GM21390 (cell line): Measurements from ENCODE around the gene HOXB5.

Source experiments
- ATAC-seq: cut with Tn5 transposase; IDR thresholded peaks from one replicate; pipeline ENCODE4 v1.9.1; 2021; ENCODE audit not compliant: unreplicated experiment

HOXB5 gene

DNA sequence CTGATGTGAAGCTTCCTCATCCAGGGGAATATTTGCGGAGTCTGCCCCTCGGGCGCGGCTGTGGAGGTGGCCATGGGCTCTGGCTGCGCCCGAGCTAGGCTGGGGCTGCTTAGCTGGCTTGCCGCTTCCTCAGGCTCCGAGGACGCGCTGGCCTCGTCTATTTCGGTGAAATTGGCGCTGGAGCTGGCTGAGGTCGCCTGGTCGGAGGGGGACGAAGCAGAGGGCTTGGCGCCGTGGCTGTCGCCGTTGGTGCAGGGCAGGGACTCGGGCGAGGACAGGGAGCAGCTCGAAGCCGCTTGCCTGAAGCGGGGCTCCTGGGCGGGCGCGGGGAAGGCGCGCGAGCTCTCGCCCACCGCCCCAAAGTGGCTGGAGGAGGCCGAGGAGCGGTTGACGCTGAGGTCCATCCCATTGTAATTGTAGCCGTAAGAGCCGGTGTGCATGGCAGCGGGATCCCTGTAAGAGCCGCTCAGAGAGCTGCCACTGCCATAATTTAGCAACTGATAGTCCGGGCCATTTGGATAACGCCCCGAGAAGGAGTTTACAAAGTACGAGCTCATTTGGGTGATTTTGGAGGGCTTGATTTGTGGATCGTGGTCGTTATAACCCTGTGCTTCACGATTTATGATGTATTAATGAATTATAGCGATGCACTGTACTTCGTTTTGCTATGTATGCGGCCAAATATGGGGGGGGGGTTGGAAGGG is at the start of gene HOXB5:
Gene HOXB5, minus strand, starts transcription at position 654 of the 704 bp plus-strand sequence. Its CDS starts 97 bp downstream, at position 557.
- ATAC-seq, result no peak

DNA sequence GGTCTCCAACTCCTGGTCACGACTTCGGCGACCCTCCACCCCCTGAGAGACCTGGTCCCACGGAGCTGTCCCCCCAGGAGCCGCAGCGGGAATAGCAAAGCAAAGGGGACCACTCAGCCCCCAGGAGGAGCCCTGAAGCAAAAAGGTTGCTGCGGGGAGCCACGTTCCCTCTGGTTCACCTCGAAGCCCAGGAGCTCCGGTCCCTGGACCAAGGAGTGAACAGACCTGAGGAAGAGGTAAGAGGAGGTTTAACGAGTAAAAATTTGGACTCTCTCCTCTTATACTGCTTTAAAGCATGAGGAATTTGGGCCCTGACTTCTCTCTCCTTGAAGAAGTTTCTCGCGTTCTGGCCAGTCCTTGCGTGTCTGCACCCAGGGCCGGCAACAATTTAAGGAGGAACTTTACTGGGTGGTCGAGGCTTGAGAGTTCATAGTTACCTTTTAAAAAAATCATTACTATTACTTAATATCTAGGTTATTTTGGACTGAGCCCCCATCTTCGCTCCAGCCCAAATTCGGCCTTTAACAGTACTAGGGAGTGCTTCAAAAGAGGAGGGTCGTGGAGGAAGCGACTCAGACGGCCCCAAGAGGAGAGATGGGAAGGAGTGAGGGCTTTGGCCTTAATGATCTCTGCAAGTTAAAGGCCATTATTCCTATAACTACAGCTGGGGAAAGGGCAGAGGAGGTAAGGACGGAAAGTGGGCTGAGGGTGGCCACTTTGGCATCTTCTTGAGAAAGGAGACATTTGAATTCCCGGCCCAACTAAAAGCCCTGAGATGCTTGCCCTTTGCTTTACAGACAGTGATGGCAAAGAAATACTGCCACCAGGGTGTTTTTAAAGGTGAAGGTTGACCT is 49.5 kb upstream of the HOXB5 start:
- ATAC-seq, result no peak

DNA sequence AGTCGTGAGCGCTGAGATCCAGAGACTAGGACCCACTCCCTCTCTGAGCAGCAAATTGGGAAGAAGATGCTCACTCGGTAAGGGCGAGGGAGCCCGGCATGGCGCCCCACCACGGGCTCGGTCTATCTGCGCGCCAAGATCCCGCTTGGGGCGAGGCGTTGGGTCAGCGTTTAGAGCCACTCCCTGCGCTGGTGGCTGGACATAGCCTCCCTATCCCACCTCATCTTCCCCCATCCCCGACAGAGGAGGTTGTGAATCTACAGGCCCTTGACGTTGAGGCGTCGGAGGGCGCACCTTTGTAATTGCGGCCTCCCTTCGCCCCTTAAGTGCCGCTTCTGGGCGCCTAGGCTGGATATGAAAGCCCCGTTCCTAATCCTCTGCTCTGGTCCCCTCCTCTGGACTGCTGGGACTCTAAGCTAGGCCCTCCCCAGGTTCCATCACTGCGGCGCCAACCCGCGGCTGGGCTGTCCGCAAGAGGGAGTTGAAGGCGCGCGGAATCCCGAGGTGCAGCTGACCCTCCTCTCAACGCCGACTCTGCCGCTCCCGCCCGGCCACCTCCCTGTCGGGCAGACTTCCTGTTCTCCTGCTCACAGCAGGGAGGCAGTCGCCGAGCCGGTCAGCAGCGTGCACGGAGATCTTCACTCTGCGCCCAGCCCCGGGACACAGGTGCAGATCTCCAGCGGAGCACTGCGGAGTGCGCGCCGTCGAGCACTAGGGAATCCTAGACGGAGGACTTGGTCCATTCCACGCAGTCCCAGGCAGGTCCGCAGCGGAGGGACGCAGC is 48.7 kb upstream of the HOXB5 start:
- no peak for ATAC-seq

DNA sequence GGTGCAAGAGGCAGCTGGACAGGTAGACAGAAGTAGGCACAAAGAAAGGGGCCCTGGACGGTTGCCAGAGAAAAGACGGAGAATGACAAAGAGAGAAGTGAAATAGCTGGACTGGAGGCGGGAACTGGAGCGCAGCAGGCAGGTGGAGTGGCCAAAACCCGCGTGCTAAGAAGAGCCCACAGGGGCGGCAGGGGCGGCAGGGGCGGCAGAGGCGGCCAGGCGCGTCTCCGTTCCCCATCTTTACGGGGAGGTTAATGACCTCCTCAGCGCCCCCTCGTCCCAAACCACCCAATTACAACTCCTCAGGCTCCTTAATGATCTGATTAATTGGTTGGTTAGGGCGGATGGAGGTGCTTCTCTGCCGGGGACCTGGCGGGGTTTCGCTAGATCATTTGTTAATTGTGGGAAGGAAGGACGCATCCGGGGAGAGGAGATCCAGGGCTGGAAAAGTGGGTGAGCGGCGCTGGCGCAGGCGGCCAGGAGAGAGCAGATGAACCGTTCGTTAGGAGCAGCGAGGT is 48.0 kb upstream of the HOXB5 start:
- ATAC-seq, result no peak

DNA sequence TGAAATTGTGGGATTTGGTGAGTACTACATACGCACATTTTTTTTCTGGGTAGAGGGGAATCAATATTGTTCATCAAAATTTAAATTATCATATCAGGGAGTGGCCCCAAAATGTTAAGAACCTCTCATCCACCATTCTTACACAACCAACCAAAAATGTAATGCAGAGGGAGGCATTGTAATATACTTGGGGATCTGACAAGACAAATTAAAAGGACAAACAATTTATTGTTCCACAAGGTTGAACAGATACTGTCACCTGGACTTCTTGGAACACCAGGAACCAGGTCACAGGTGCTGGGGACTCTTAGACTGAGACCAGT is 47.2 kb upstream of the HOXB5 start:
- no peak for ATAC-seq

DNA sequence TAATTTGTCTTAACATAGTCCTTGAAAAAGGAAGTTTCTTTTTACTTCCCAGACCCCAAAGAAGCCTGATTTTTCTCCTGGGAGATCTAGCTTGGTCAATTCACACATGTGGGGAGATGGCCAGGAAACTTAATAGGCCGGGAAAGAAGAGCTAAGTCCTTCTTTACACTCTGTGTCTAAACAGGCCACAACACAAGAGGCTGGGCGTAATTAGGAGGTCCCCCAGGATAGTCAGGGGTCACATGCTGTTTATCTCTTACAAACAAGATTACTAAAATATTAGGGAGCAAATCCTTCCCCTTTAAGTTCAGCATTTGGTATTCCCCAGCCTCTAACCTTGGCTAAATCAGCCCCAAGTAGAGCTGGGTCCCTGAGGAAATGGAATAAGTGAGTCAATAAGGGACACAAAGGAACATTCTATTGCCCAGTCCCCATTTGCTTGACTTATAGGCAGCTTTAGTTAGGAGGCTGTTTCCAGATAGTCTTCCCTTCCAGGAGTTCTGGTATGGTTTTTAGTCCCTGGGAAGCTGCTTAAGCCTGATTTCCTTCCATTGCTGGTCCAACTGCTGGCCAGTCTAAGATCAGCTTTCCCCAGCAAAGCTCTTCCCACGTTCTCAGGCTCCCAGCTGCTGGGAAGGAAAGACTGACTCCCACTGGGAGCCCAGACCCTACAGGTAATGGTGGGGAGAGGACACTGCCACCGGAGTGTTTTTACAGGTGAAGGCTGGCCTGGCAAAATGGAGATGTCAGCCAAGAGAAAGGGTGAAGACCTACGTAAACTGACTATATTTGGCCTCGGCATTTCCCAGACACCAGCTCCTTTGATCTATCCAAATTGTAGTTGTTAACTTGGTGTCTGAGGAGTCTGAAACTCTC is 46.6 kb upstream of the HOXB5 start:
- ATAC-seq, result no peak

DNA sequence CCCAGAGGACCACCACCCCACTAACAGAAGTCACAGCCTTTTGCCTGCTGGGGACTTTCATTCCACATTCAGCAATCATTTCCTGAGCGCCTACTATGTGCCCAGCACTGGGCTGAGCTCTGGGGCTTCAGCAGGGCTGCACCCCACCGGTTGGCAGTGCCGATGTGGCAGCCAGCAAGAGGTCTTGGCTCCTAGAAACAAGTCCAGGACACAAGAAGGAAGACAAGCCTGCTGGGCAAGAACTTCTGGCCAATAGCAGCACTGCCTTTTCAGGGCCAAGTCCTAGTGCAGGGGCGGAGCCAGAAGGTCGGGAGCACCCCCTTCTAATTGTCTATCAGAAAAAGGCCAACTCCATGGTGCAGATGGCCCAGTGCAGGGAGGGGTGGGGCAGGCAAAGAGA is 45.6 kb upstream of the HOXB5 start:
- ATAC-seq, result no peak

DNA sequence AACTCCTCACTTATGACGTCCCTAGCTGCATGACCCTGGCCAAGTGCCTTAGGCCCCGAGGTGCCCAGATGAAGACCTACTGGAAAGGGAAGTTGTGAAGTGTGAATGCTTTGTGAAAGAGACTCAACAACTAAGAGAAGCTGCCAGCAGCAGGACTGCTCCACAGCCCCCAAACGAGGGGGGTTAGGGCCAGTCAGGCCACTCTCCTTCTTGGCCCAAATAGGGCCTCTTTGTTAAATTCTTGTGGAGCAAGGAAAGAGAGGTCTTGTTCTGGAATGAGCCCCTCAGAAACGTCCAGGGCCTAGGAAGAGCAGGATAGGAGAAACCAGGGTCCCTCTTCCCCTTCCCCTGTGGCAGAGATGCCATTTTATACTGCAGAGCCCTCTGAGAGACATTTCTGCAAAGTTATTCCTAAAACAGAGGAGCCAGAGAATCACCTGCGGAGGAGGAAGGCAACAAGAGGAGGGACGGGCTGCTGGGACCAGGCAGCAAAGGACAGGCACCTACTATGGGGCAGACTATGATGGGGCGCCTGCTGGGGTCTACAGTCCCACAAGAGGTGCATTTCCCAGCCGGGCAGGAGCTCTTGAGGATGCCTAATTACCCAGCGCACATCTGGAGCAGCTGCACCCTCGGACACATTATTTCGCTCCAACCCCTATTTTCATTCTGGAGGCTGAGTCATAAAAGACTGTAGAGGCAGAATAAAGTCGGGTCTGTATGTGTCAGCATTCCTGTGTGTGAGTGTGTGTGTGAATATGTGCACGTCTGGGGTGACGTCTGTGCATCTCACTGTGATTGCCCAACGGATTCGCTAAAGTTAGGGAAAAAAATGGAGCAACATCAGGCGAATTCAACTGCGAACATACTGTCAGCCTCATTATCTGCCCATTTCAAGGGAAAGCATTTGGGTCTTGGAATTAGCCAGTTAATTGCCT is 44.0 kb upstream of the HOXB5 start:
- ATAC-seq, result no peak

DNA sequence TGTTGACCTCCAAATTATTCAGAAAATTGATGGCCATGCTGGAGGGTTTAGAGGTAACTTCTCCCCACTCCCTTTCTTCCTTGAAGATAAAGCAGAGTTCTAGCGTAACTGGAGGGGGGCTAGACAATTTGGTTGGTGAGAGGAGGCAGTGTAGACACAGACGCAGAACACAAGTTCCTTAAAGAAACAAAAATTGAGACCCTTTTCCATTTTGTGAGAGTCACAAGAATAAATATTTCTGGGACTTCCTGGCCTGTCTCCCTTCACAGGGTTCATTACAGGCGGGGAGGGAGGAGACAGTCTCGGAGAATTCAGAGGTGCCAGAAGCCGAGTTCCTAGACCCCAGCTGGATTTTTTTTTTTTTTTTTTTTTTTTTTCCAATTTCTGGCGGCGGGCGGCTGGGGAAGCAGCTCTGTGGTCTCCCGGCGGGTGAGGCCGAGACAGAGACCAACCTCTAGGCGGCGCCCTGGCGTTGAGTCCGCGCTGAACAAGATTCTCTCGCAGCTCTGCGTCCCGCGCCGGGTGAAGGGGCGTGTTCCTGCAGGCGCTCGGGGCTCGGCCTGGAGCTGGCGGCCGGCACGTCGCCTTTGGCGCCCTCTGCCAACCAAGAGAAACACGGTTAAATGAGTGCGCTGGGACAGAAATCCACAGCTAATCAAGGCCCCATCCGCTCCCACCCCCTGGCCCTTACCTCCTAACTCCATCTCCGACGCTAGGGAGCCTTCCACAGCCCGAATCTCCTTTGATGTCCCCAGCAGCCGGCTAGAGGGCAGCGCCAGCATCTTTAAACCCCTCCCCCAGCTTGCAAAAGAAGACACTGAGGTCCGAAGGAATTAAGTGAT is 42.8 kb upstream of the HOXB5 start:
- ATAC-seq, result peak; percentile 60

DNA sequence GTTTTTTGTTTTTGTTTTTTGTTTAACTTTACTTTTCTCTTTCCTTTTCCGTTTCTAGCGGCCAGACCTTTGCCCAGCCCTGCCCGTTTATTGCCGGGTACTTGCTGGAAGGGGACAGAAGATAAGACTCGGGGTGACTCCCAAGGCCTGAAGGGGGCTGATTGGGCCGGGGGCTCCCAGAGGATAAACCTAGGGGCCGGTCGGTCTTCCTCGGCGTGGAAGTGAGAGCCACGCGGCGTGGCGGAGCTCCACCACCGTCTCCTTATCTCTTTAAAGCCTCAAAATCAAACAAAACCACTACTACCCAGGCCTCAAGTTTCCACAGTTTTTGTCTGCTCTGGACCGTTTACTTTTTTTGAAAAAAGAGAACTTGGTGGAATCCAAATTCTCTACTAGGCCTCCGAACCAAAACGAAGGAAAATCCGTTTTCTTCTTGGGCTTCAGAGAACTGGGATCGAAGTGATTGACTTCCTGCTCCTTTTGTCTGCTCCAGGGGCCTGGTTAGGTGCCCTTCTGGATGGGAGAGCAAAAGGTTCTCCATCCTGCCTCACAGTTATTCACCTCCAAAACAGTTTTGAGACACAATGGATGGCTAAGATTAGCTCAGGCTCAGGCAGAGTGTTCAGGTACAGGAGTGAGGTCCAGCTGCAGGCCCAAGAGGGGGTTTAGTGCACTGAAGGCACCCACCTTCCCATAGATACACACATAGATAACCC is 41.1 kb upstream of the HOXB5 start:
- no peak for ATAC-seq

DNA sequence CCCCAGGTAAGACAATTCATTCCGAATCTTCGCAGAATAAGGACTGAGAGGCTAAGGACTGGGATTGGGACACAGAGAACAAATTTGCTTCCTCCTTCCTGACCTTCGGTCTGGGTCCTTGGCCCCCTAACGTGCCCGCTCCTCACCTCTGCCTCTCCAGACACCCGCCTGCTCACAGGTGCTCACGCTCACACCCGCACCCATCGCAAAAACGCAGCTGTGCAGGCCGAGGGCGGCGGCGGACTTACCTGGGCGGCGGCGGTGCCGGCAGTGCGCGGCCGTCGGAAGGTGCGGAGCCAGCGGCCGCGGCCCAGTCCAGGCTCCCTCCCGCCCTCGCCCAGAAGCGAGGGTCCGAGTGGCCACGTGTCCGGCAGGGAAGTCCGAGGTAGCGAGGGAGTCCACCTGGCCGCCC is 39.7 kb upstream of the HOXB5 start:
- ATAC-seq, result no peak

DNA sequence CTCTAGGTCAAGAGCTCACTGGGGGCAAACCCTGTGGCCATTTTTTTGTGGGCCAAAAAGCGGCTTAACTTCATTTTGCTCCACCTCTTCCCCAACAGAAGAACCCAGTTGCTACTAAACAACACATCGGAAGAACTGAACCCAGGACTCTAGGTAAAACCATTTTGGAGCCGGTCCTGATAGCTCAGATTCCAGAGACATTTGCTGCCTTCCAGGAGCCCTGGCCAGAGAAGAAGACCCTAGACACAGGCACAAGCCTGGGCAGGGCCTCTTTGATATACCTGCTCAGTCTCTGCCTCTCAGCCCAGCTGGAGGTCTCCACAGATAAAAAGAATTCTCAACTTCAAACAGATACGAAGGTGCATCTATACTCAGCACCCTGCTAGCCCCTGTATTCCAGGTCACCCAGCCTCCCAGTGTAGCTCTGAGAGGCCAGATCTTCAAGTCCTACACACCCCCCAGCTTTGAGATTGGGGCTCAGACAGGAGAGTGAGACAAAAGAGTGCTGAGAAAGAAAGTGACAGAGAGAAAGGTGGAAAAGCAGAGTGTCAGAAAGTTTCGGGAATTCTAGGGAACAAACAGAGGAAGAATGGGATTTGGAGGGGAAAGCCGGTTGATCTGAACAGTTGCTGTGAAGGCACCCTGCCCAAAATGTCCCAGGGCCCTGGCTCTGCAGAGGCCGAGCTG is 39.1 kb upstream of the HOXB5 start:
- no peak for ATAC-seq

DNA sequence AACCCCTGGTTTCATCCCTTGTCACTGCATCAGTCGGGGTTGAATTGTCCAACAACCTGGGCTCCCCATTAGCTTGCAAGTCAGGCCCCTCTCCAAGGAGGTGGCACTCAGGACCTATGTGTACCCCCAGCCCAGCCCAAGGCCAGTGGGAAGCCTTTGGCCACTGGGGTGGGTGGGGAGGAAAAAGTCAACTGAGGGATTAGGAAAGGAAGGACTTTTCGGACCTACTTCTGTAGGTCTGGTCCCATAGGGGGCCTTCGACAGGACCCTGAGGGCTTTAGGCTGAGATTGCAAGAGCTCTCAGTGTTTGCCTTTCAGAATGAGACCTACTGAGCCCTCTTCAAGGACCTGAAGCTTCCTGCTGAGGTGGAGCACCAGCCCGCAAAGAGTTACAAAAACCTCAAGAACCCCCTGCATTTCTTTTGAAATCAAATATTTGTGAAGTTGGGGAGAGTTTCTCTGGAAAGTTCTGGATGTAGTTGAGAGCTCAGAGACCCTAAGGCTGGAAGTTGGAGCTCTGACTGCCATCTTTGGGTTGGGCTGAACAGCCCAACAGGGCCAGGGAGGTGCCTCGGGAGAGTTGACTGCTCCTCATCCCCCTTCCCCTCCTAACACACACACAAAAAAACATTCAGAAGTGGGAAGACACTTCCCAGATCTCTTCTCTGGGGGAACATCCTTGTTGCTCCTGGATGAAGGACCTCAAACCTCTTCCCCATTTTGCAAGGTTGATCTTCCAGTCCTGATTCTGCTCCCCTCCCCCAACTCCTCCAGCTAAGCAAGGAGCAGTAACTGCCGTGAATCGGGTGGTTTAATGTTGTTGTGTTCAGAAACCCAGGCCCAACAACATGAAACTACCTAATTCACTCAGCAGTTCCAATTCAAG is 38.4 kb upstream of the HOXB5 start:
- ATAC-seq, result no peak

DNA sequence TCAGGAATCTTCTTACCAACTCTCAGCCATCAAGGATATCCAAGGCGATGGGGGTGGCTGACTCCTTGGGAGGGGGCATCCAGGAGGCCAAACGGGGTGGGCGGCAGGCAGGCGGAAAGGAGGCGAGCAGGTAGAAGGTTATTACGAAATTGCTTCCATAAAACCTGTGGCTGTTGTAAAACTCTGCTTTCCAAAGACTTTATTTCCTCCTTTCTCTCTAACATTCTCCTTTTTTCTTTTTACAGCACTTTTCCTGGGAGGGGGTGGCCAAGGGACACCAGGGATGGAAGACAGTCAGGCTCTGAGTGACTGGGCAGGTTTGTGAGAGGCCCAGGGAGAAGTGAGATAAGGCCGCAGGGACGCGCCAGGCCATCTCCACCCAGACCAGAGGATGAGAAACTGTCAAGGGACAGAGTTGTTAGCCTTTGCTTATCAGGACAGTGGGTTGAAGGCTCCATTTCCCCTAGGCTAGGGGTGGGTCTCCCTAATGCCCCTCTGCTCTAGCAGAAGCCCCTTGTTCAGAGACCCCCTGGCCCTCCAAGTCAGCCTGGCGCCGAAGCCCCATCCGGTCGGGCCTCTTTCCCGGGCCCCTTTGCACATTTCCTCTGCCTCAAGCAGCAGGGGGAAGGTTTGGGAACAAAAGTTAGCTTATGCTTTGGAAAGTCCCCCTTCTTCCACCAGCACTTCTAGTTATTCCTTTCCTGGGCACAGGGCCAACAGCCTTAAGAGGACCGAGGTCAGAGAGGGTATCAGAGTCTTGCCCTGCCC is 37.5 kb upstream of the HOXB5 start:
- no peak for ATAC-seq
